Ectodermal cell (in vitro differentiated cells): ENCODE results near the gene RO60. TPM values are rescaled to one million over a fixed set of nuclear protein-coding genes. Genes with fewer than 3 reads are reported as not detected.

Experiments used
- H3K27ac ChIP-seq: 2 replicates; pipeline ENCODE4 v1.7.0; 2013; ENCODE audit warnings: mild to moderate bottlenecking, low read depth, low read length; ENCODE audit not compliant: insufficient read depth, poor library complexity, severe bottlenecking
- H3K27me3 ChIP-seq: 2 replicates; pipeline ENCODE4 v1.7.0; 2013; ENCODE audit warnings: mild to moderate bottlenecking, low read length; ENCODE audit not compliant: insufficient read depth, control insufficient read depth, poor library complexity, severe bottlenecking
- H3K36me3 ChIP-seq: one replicate; pipeline ENCODE4 v1.7.0; 2013; ENCODE audit warnings: low read length; ENCODE audit not compliant: control insufficient read depth, insufficient read depth
- H3K4me1 ChIP-seq: one replicate; pipeline ENCODE4 v1.7.0; 2013; ENCODE audit warnings: low read length; ENCODE audit not compliant: control insufficient read depth, insufficient read depth
- H3K4me3 ChIP-seq: 2 replicates; pipeline ENCODE4 v1.7.0; 2013; ENCODE audit warnings: low read depth, low read length, control low read depth; ENCODE audit not compliant: insufficient read depth
- H3K9me3 ChIP-seq: 2 replicates; pipeline ENCODE4 v1.7.0; 2013; ENCODE audit warnings: mild to moderate bottlenecking, low read length, moderate library complexity; ENCODE audit not compliant: control insufficient read depth
- WGBS, 2 experiments: methylation state at CpG; one replicate each; pipeline ENCODE4 v1.1.7; 2013; ENCODE audit warnings: missing lambda C conversion rate in 2 of 2; 5-methylcytosine and 5-hydroxymethylcytosine counted together
- polyA plus RNA-seq, 4 experiments: library from polyadenylated mRNA; stranded (reverse); fragments of 50-300 nt; gene quantifications; one replicate each; pipeline ENCODE4 v1.2.3, GENCODE V29; 2013

Gene RO60
- 44.4 TPM for polyA plus RNA-seq (2013, experiment 1 of 4)
- polyA plus RNA-seq (2013, experiment 2 of 4) = 51.0 TPM
- 43.2 TPM for polyA plus RNA-seq (2013, experiment 3 of 4)
- 42.5 TPM for polyA plus RNA-seq (2013, experiment 4 of 4)

- H3K27me3 ChIP-seq = no peaks in the 10 kb centered on the region
- no peaks in the 10 kb centered on the region for H3K9me3 ChIP-seq
- peaks cover 9% of the 10 kb centered on the region for H3K4me1 ChIP-seq
- WGBS, 2 experiments = 0% methylated on average over 74 of the region's 74 CpGs
- H3K27ac ChIP-seq = peak within 1 kb of the TSS; percentile 97
- H3K36me3 ChIP-seq = no peaks in the 10 kb centered on the region
- H3K4me3 ChIP-seq = peak within 1 kb of the TSS; percentile 97
These were observed at the start of gene RO60, which contains the start of gene UCHL5 for GRCh38 chr1:193059282-193060114. RO60 (plus strand) TSS chr1:193059612; CDS start chr1:193069055, 9,443 bp downstream. UCHL5 (minus strand) TSS chr1:193059360; CDS start chr1:193059260, 100 bp downstream.

- Histone ChIP-seq H3K9me3 (no peaks in the 10 kb centered on the region), H3K27me3 (no peaks in the 10 kb centered on the region), H3K27ac (no peak overlapping the region), H3K36me3 (no peaks in the 10 kb centered on the region), H3K4me1 (no peaks in the 10 kb centered on the region), H3K4me3 (no peak overlapping the region)
- no CpG with 5 or more reads among the region's 1 CpG for WGBS, 2 experiments
These were observed 48.0 kb upstream of the RO60 start for GRCh38 chr1:193011406-193011805.

- Histone ChIP-seq H3K36me3 (no peaks in the 10 kb centered on the region), H3K27me3 (no peaks in the 10 kb centered on the region), H3K27ac (no peak overlapping the region), H3K9me3 (no peaks in the 10 kb centered on the region), H3K4me3 (no peak overlapping the region), H3K4me1 (no peaks in the 10 kb centered on the region)
- WGBS, 2 experiments = 89 to 95% methylated on average over 1 of the region's 2 CpGs
These were observed 46.4 kb upstream of the RO60 start for GRCh38 chr1:193013005-193013404.

- H3K36me3 ChIP-seq = no peaks in the 10 kb centered on the region
- no peak overlapping the region for H3K4me3 ChIP-seq
- no peaks in the 10 kb centered on the region for H3K4me1 ChIP-seq
- WGBS, 2 experiments = 92 to 93% methylated on average over 5 of the region's 7 CpGs
- no peaks in the 10 kb centered on the region for H3K27me3 ChIP-seq
- no peak overlapping the region for H3K27ac ChIP-seq
- H3K9me3 ChIP-seq = no peaks in the 10 kb centered on the region
These were observed 45.7 kb upstream of the RO60 start for GRCh38 chr1:193013707-193014106.

- no peaks in the 10 kb centered on the region for H3K27me3 ChIP-seq
- H3K4me1 ChIP-seq = no peaks in the 10 kb centered on the region
- no peaks in the 10 kb centered on the region for H3K9me3 ChIP-seq
- no peak overlapping the region for H3K4me3 ChIP-seq
- 90 to 96% methylated on average over 2 of the region's 2 CpGs for WGBS, 2 experiments
- H3K27ac ChIP-seq = no peak overlapping the region
- H3K36me3 ChIP-seq = no peaks in the 10 kb centered on the region
These were observed 45.0 kb upstream of the RO60 start for GRCh38 chr1:193014400-193014799.

- H3K27me3 ChIP-seq = no peaks in the 10 kb centered on the region
- H3K4me1 ChIP-seq = no peaks in the 10 kb centered on the region
- H3K9me3 ChIP-seq = no peaks in the 10 kb centered on the region
- H3K4me3 ChIP-seq = no peak overlapping the region
- no peak overlapping the region for H3K27ac ChIP-seq
- no peaks in the 10 kb centered on the region for H3K36me3 ChIP-seq
These were observed 42.6 kb upstream of the RO60 start for GRCh38 chr1:193016788-193017187.

GRCh38 chr1:193019442-193020026 is 39.9 kb upstream of the RO60 start:
- no peaks in the 10 kb centered on the region for H3K4me1 ChIP-seq
- no peak overlapping the region for H3K27ac ChIP-seq
- no peaks in the 10 kb centered on the region for H3K27me3 ChIP-seq
- H3K36me3 ChIP-seq = no peaks in the 10 kb centered on the region
- no peaks in the 10 kb centered on the region for H3K9me3 ChIP-seq
- H3K4me3 ChIP-seq = no peak overlapping the region

GRCh38 chr1:193025218-193025617 is 34.2 kb upstream of the RO60 start:
- Histone ChIP-seq H3K36me3 (no peaks in the 10 kb centered on the region), H3K27me3 (no peaks in the 10 kb centered on the region), H3K4me1 (no peaks in the 10 kb centered on the region), H3K4me3 (no peak overlapping the region), H3K27ac (no peak overlapping the region), H3K9me3 (no peaks in the 10 kb centered on the region)

GRCh38 chr1:193030280-193030679 is 29.1 kb upstream of the RO60 start:
- Histone ChIP-seq H3K9me3 (no peaks in the 10 kb centered on the region), H3K36me3 (no peaks in the 10 kb centered on the region), H3K4me1 (no peaks in the 10 kb centered on the region), H3K27me3 (no peaks in the 10 kb centered on the region), H3K4me3 (no peak overlapping the region), H3K27ac (no peak overlapping the region)
- WGBS, 2 experiments = 90 to 91% methylated on average over 1 of the region's 1 CpG

- H3K36me3 ChIP-seq = no peaks in the 10 kb centered on the region
- no peaks in the 10 kb centered on the region for H3K4me1 ChIP-seq
- no peak overlapping the region for H3K4me3 ChIP-seq
- H3K27me3 ChIP-seq = no peaks in the 10 kb centered on the region
- no peak overlapping the region for H3K27ac ChIP-seq
- no peaks in the 10 kb centered on the region for H3K9me3 ChIP-seq
- WGBS, 2 experiments = 100% methylated on average over 1 of the region's 2 CpGs; no CpG with 5 or more reads in 1 of the 2 experiments
These were observed 28.0 kb upstream of the RO60 start for GRCh38 chr1:193031431-193031830.
